Measurements from ENCODE around the gene CMTM1.
A peak's percentile ranks its signal among the peaks of the same experiment; 100 is the strongest.

CMTM1 gene

GRCh38 chr16:66566051-66566901, at the start of gene CMTM1:
Gene CMTM1, plus strand, starts transcription at chr16:66566439. Its CDS starts 75 bp downstream, at chr16:66566514.
- no peak for DNase-seq

GRCh38 chr16:66516509-66516807, 49.8 kb upstream of the CMTM1 start:
- DNase-seq = no peak

- DNase-seq = peak; percentile 71
Measured at GRCh38 chr16:66516808-66517585, 49.2 kb upstream of the CMTM1 start.

GRCh38 chr16:66517586-66518263, 48.5 kb upstream of the CMTM1 start:
- DNase-seq = no peak

- DNase-seq = no peak
Measured at GRCh38 chr16:66519482-66520373, 46.5 kb upstream of the CMTM1 start.

GRCh38 chr16:66520406-66521170, 45.7 kb upstream of the CMTM1 start:
- DNase-seq = no peak

GRCh38 chr16:66521252-66521713, 45.0 kb upstream of the CMTM1 start:
- no peak for DNase-seq

GRCh38 chr16:66521951-66522771, 44.1 kb upstream of the CMTM1 start:
- DNase-seq = peak; percentile 93

- no peak for DNase-seq
Measured at GRCh38 chr16:66522816-66523590, 43.2 kb upstream of the CMTM1 start.

GRCh38 chr16:66523861-66524354, 42.3 kb upstream of the CMTM1 start:
- no peak for DNase-seq

- no peak for DNase-seq
Measured at GRCh38 chr16:66524601-66525164, 41.6 kb upstream of the CMTM1 start.

GRCh38 chr16:66525396-66526180, 40.7 kb upstream of the CMTM1 start:
- no peak for DNase-seq

GRCh38 chr16:66528294-66528693, 37.9 kb upstream of the CMTM1 start:
- no peak for DNase-seq

- DNase-seq = no peak
Measured at GRCh38 chr16:66529475-66529874, 36.8 kb upstream of the CMTM1 start.

GRCh38 chr16:66534376-66534799, 31.9 kb upstream of the CMTM1 start:
- DNase-seq = no peak

- DNase-seq = no peak
Measured at GRCh38 chr16:66536525-66536924, 29.7 kb upstream of the CMTM1 start.

GRCh38 chr16:66537236-66537635, 29.0 kb upstream of the CMTM1 start:
- no peak for DNase-seq

GRCh38 chr16:66538910-66539309, 27.3 kb upstream of the CMTM1 start:
- no peak for DNase-seq
